ENCODE results near the gene CBLB.

DNA sequence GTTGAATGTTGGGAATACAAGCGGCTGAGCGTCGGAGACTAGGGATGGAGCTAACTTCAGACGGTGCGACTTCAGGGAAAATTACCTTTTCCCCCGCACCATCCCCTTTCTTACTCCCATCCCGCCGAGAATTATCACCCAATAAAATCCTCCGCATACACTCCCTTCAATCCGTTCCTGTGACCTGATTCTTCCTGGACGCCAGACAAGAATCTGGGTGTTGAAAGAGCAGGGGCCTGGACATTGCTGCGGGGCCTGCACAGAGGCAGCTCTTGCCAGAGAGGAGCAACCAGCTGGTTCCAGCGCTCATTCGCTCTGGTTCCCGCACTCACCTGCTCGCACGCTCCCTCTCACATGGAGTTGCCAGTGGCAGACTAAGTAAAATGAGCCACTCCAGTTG is 260.2 kb downstream of the CBLB start:
- TF ChIP-seq CTCF (IDR thresholded peaks at IDR 0.05), result no peak
- TF ChIP-seq POLR2A (IDR thresholded peaks at IDR 0.05), result no peak
